SK-N-SH treated with all-trans-retinoic acid at 6 μM for 48 hours (cell line): ENCODE data around the gene TMEM238L.

Experiments used
- GLIS3 ChIP-seq: fragments of 250-450 bp; sonication (Bioruptor Pico); IDR thresholded peaks from 2 replicates; pipeline ENCODE4 v1.5.0; 2020; ENCODE audit warnings: mild to moderate bottlenecking, moderate library complexity
- ZNF70 ChIP-seq: fragments of 450-650 bp; formaldehyde crosslinking; IDR thresholded peaks from 2 replicates; pipeline ENCODE4 v1.5.0; 2020; ENCODE audit warnings: mild to moderate bottlenecking, moderate library complexity

DNA sequence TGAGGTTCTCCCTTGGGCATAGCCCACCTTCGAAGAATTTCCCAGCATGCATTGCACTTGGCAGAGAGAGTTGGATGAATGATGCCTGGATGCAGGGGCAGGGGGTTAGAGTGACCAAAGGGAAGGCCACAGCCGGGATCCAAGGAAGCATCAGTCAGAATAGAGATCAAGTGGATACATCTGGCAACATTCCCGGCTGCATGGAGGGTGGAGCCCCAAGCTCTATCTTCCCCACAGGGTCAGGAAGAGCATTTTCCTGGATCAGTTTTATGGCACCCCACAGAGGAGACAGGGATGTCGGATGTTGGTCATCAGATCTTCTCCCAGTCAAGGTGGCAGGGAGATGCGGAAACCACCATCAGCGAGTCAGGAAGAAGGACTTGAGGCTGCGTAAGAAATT is 21.0 kb upstream of the TMEM238L start:
- no peak for TF ChIP-seq GLIS3 (CRISPR knock-in tag)
- TF ChIP-seq ZNF70: no peak
